Astrocyte (in vitro differentiated cells and primary cell): ENCODE measurements around the gene SCAPER. TPM values are rescaled to one million over a fixed set of nuclear protein-coding genes. Genes with fewer than 3 reads are reported as not detected.
"Not testable (repeated sequence)": the region's sequence is repeated elsewhere in the genome, so short reads cannot be mapped to it uniquely, and the experiment has no call there.

Source experiments
- DNase-seq: peaks from one replicate; pipeline ENCODE4 v3.0.0-alpha.2; 2010; ENCODE audit warnings: low read depth
- FAIRE-seq: peaks from 2 replicates; lab custom pipeline; 2011; peaks lifted over from hg19 to GRCh38; lab: Jason Lieb, UNC
- H2AFZ ChIP-seq: 2 replicates; pipeline ENCODE4 v1.6.0; 2012; ENCODE audit warnings: low read depth, low read length, inconsistent platforms
- H3K27ac ChIP-seq: 2 replicates; pipeline ENCODE4 v1.5.1; 2011; ENCODE audit warnings: low read depth, low read length, inconsistent platforms
- H3K27me3 ChIP-seq: 2 replicates; pipeline ENCODE4 v1.6.0; 2011; ENCODE audit warnings: low read length, inconsistent platforms; ENCODE audit not compliant: insufficient read depth
- H3K36me3 ChIP-seq: 2 replicates; pipeline ENCODE4 v1.5.1; 2011; ENCODE audit warnings: low read length, inconsistent platforms; ENCODE audit not compliant: insufficient read depth
- H3K4me1 ChIP-seq: 2 replicates; pipeline ENCODE4 v1.5.1; 2011; ENCODE audit warnings: low read length, inconsistent platforms; ENCODE audit not compliant: insufficient read depth
- H3K4me2 ChIP-seq: 2 replicates; pipeline ENCODE4 v1.6.0; 2012; ENCODE audit warnings: low read length, inconsistent platforms
- H3K4me3 ChIP-seq: 2 replicates; pipeline ENCODE4 v1.5.1; 2011; ENCODE audit warnings: low read depth, mild to moderate bottlenecking, low read length, inconsistent platforms; ENCODE audit not compliant: insufficient read depth
- H3K79me2 ChIP-seq: 2 replicates; pipeline ENCODE4 v1.6.0; 2012; ENCODE audit warnings: mild to moderate bottlenecking, low read length, inconsistent platforms; ENCODE audit not compliant: insufficient read depth
- H3K9ac ChIP-seq: 2 replicates; pipeline ENCODE4 v1.6.0; 2012; ENCODE audit warnings: mild to moderate bottlenecking, low read length, inconsistent platforms
- H3K9me3 ChIP-seq: 2 replicates; pipeline ENCODE4 v1.5.1; 2012; ENCODE audit warnings: low read depth, mild to moderate bottlenecking, low read length, inconsistent platforms; ENCODE audit not compliant: insufficient read depth
- H4K20me1 ChIP-seq: 2 replicates; pipeline ENCODE4 v1.6.0; 2012; ENCODE audit warnings: low read length, inconsistent platforms; ENCODE audit not compliant: insufficient read depth
- H3K27ac Mint-ChIP-seq: one replicate; pipeline ENCODE4 v1.8.0; 2021; ENCODE audit warnings: mild to moderate bottlenecking, mixed read lengths; ENCODE audit not compliant: unreplicated experiment
- H3K27me3 Mint-ChIP-seq: one replicate; pipeline ENCODE4 v1.8.0; 2021; ENCODE audit warnings: low read depth, mixed read lengths; ENCODE audit not compliant: unreplicated experiment
- H3K36me3 Mint-ChIP-seq: one replicate; pipeline ENCODE4 v1.8.0; 2021; ENCODE audit warnings: low read depth, mixed read lengths; ENCODE audit not compliant: unreplicated experiment
- H3K4me1 Mint-ChIP-seq: one replicate; pipeline ENCODE4 v1.8.0; 2021; ENCODE audit warnings: low read depth, mixed read lengths; ENCODE audit not compliant: unreplicated experiment
- H3K4me3 Mint-ChIP-seq: one replicate; pipeline ENCODE4 v1.8.0; 2021; ENCODE audit warnings: mild to moderate bottlenecking, moderate library complexity, mixed read lengths; ENCODE audit not compliant: unreplicated experiment
- H3K9me3 Mint-ChIP-seq: one replicate; pipeline ENCODE4 v1.8.0; 2021; ENCODE audit warnings: mild to moderate bottlenecking, mixed read lengths; ENCODE audit not compliant: unreplicated experiment
- EZH2 ChIP-seq: IDR thresholded peaks from 2 replicates; pipeline ENCODE4 v1.6.1; 2012; ENCODE audit warnings: mild to moderate bottlenecking, low read length, inconsistent platforms; ENCODE audit not compliant: insufficient read depth
- total RNA-seq: library from RNA; stranded (reverse); gene quantifications from 2 replicates; pipeline ENCODE4 v1.2.1, GENCODE V29; 2021
- TF ChIP-seq, protein P1 (sequence below): IDR thresholded peaks from 2 replicates; pipeline ENCODE4 v1.5.1; 2011; ENCODE audit warnings: low read depth, mild to moderate bottlenecking, inconsistent platforms, low read length, moderate library complexity; ENCODE audit not compliant: insufficient read depth

The SCAPER gene
- total RNA-seq, 1 donor from 2014 or later = 8.6 TPM

DNA sequence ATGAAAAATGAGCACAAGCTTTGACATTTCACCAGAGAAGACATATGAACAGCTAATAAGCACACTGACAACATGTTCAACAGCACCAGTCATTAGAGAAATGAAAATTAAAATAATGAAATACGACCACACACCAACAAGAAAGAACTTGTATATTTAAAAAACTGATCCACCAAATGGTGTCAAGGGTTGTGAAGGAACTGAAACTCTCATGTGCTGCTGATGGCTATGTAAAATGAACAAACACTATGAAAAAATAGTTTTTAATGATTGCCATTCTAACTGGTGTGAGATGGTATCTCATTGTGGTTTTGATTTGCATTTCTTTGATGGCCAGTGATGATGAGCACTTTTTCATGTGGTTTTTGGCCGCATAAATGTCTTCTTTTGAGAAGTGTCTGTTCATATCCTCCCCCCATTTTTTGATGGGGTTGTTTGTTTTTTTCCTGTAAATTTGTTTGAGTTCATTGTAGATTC lies 193.8 kb downstream of the SCAPER start:
- no peak overlapping the region for H3K4me2 ChIP-seq
- H3K27me3 Mint-ChIP-seq = no peaks in the 10 kb centered on the region
- FAIRE-seq (no peak), DNase-seq (no peak)
- no peaks in the 10 kb centered on the region for H3K36me3 ChIP-seq
- no peaks in the 10 kb centered on the region for H3K9me3 ChIP-seq
- H3K4me1 Mint-ChIP-seq = no peaks in the 10 kb centered on the region
- no peak overlapping the region for H3K27ac Mint-ChIP-seq
- no peak overlapping the region for H3K27ac ChIP-seq
- H3K79me2 ChIP-seq = no peaks in the 10 kb centered on the region
- H3K4me3 Mint-ChIP-seq = no peak overlapping the region
- no peaks in the 10 kb centered on the region for H3K4me1 ChIP-seq
- no peaks in the 10 kb centered on the region for H4K20me1 ChIP-seq
- H2AFZ ChIP-seq = no peak overlapping the region
- H3K4me3 ChIP-seq = no peak overlapping the region
- TF ChIP-seq EZH2 = no peak
- TF ChIP-seq, protein P1, sequence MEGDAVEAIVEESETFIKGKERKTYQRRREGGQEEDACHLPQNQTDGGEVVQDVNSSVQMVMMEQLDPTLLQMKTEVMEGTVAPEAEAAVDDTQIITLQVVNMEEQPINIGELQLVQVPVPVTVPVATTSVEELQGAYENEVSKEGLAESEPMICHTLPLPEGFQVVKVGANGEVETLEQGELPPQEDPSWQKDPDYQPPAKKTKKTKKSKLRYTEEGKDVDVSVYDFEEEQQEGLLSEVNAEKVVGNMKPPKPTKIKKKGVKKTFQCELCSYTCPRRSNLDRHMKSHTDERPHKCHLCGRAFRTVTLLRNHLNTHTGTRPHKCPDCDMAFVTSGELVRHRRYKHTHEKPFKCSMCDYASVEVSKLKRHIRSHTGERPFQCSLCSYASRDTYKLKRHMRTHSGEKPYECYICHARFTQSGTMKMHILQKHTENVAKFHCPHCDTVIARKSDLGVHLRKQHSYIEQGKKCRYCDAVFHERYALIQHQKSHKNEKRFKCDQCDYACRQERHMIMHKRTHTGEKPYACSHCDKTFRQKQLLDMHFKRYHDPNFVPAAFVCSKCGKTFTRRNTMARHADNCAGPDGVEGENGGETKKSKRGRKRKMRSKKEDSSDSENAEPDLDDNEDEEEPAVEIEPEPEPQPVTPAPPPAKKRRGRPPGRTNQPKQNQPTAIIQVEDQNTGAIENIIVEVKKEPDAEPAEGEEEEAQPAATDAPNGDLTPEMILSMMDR = no peak
- peaks cover 5% of the 10 kb centered on the region for H3K9me3 Mint-ChIP-seq
- no peaks in the 10 kb centered on the region for H3K27me3 ChIP-seq
- no peak overlapping the region for H3K9ac ChIP-seq
- H3K36me3 Mint-ChIP-seq = peaks cover 11% of the 10 kb centered on the region

DNA sequence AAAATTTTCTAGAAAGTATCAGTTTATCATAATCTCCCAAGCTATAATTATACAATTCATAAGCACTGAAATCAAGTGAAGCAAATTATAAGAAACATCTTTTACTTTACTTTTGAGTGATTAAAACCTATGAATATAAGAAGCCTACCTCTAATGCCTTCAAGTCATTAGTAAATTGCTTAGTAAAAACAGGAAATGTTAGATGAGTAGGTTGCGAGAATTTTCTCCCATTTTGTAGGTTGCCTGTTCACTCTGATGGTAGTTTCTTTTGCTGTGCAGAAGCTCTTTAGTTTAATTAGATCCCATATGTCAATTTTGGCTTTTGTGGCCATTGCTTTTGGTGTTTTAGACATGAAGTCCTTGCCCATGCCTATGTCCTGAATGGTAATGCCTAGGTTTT lies 201.1 kb downstream of the SCAPER start:
- H3K4me2 ChIP-seq, H3K4me1 ChIP-seq, H3K27me3 Mint-ChIP-seq, DNase-seq, H3K9me3 Mint-ChIP-seq, H3K9ac ChIP-seq, H3K4me1 Mint-ChIP-seq, H2AFZ ChIP-seq, H3K27ac Mint-ChIP-seq, H3K27me3 ChIP-seq, H3K4me3 ChIP-seq, H3K9me3 ChIP-seq, H4K20me1 ChIP-seq, H3K79me2 ChIP-seq, H3K36me3 ChIP-seq, FAIRE-seq, H3K27ac ChIP-seq, H3K4me3 Mint-ChIP-seq: not testable (repeated sequence)
- peaks cover 11% of the 10 kb centered on the region for H3K36me3 Mint-ChIP-seq

DNA sequence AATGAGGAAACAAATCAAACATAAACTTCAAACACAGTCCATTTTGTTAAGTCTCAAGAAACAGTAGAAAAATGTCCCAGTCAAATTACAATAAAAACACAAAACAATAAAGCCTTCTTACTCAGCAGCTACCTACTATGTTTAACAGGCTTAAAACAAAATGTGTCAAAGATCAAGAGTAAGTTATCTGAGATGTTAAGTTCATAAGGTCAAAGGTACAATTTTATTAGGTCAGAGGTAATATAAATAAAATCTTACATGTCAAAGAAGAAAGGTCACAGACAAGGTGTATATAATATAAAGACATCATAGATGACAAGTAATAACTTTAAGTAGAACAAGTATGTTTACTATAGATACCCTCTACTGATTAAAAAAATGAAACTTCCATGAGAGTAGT lies 208.3 kb downstream of the SCAPER start:
- H3K9me3 Mint-ChIP-seq = no peaks in the 10 kb centered on the region
- FAIRE-seq = no peak
- no peak overlapping the region for H3K4me3 Mint-ChIP-seq

DNA sequence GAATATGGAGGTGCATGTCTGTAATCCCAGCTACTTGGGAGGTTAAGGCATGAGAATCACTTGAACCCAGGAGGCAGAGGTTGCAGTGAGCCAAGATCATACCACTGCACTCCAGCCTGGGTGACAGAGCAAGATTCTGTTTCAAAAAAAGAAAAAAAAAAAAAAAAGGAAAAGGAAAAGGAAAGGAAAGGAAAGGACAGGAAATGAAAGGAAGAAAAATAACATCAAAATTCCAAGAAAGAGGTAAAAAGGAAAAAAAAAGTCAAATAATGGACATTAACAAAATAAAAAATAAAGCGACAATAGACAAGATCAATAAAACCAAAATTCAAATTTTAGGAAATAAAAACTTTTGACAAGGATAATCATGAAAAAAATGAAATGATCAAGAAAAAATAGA lies 212.6 kb downstream of the SCAPER start:
- H3K27ac ChIP-seq, H3K79me2 ChIP-seq, H3K4me3 Mint-ChIP-seq, H3K36me3 ChIP-seq, H3K9me3 ChIP-seq, H3K4me1 Mint-ChIP-seq, H3K4me3 ChIP-seq, H3K27me3 Mint-ChIP-seq, H3K27me3 ChIP-seq, H3K9ac ChIP-seq, H3K36me3 Mint-ChIP-seq, H3K4me1 ChIP-seq, H3K9me3 Mint-ChIP-seq, H3K27ac Mint-ChIP-seq, DNase-seq, H3K4me2 ChIP-seq, H4K20me1 ChIP-seq, FAIRE-seq, H2AFZ ChIP-seq: not testable (repeated sequence)

More for the DNA sequence above, 208.3 kb downstream of the SCAPER start:
- Histone ChIP-seq H3K79me2 (no peaks in the 10 kb centered on the region), H3K9me3 (no peaks in the 10 kb centered on the region), H3K36me3 (peaks cover 3% of the 10 kb centered on the region), H3K4me1 (no peaks in the 10 kb centered on the region), H3K4me2 (no peak overlapping the region), H3K27me3 (no peaks in the 10 kb centered on the region), H3K9ac (no peak overlapping the region), H3K4me3 (no peak overlapping the region), H2AFZ (no peak overlapping the region), H3K27ac (no peak overlapping the region), H4K20me1 (no peaks in the 10 kb centered on the region)
- no peaks in the 10 kb centered on the region for H3K4me1 Mint-ChIP-seq
- no peak for DNase-seq
- TF ChIP-seq EZH2 = no peak
- TF ChIP-seq, protein P1 = no peak
- no peak overlapping the region for H3K27ac Mint-ChIP-seq
- peaks cover 13% of the 10 kb centered on the region for H3K36me3 Mint-ChIP-seq
- H3K27me3 Mint-ChIP-seq = no peaks in the 10 kb centered on the region

DNA sequence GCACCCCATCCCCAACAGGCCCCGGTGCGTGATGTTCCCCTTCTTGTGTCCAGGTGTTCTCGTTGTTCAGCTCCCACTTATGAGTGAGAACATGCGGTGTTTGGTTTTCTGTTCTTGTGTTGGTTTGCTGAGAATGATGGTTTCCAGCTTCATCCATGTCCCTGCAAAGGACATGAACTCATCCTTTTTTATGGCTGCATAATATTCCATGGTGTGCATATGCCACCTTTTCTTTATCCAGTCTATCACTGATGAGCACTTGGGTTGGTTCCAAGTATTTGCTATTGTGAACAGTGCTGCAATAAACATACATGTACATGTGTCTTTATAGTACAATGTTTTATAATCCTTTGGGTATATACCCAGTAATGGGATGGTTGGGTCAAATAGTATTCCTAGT lies 217.5 kb downstream of the SCAPER start:
- not testable (repeated sequence) for H3K4me2 ChIP-seq, H3K4me1 Mint-ChIP-seq, H3K36me3 ChIP-seq, FAIRE-seq, H3K27me3 ChIP-seq, H3K9ac ChIP-seq, H3K27ac Mint-ChIP-seq, H3K27ac ChIP-seq, DNase-seq, H3K4me1 ChIP-seq, H3K9me3 Mint-ChIP-seq, H3K9me3 ChIP-seq, H3K36me3 Mint-ChIP-seq, H3K4me3 Mint-ChIP-seq, H2AFZ ChIP-seq, H3K27me3 Mint-ChIP-seq, H3K4me3 ChIP-seq, H3K79me2 ChIP-seq, H4K20me1 ChIP-seq
